WERI-Rb-1 (cell line): ENCODE data around the gene MAST4.

Source experiments
- DNase-seq: peaks from one replicate; pipeline ENCODE4 v3.0.0-alpha.2; 2020
- H3K27ac ChIP-seq: fragments of 250-450 bp; sonication (Bioruptor Pico); 2 replicates; pipeline ENCODE4 v1.5.1; 2020; ENCODE audit warnings: mild to moderate bottlenecking, moderate library complexity
- H3K27me3 ChIP-seq: fragments of 250-450 bp; sonication (Bioruptor Pico); 2 replicates; pipeline ENCODE4 v1.5.1; 2021; ENCODE audit warnings: mild to moderate bottlenecking, low read depth, moderate library complexity; ENCODE audit not compliant: insufficient read depth, severe bottlenecking
- H3K36me3 ChIP-seq: fragments of 250-450 bp; sonication (Bioruptor Pico); 2 replicates; pipeline ENCODE4 v1.5.1; 2020; ENCODE audit warnings: mild to moderate bottlenecking, moderate library complexity
- H3K4me3 ChIP-seq: 2 replicates; pipeline ENCODE4 v1.5.1; 2011; ENCODE audit warnings: low read depth, mild to moderate bottlenecking, control low read depth, low read length
- H3K9me3 ChIP-seq: fragments of 250-450 bp; sonication (Bioruptor Pico); 2 replicates; pipeline ENCODE4 v1.5.1; 2021; ENCODE audit warnings: mild to moderate bottlenecking, moderate library complexity; ENCODE audit not compliant: severe bottlenecking
- TF ChIP-seq, protein P1 (sequence below): IDR thresholded peaks from 2 replicates; pipeline ENCODE4 v1.5.1; 2011; ENCODE audit warnings: low read depth, mild to moderate bottlenecking, control low read depth, inconsistent platforms, low read length

MAST4 gene

DNA sequence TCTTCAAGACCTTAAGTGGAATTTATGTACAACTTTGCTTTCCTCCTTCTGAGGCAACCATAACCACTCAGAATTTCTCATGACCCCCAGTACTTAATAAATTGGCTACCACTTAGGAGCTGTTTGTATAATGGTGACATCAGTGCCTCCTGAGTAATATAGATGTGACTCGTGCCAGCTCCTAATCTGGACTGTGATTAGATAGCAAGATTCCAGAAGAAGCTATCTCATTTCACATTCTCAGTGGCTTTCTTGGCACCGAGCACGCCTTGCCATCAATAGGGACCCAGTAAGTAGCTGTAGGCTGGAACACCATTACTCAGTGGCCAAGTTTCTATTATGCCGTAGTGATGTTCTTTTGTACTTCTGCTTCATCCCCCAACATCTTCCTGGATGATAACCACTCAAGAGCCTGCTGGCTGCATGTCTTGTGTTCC, 371.7 kb downstream of the MAST4 start:
- Histone ChIP-seq H3K27me3 (no peaks in the 10 kb centered on the region), H3K9me3 (no peaks in the 10 kb centered on the region), H3K4me3 (no peak overlapping the region), H3K36me3 (no peaks in the 10 kb centered on the region), H3K27ac (no peak overlapping the region)
- no peak for DNase-seq
- TF ChIP-seq, protein P1, sequence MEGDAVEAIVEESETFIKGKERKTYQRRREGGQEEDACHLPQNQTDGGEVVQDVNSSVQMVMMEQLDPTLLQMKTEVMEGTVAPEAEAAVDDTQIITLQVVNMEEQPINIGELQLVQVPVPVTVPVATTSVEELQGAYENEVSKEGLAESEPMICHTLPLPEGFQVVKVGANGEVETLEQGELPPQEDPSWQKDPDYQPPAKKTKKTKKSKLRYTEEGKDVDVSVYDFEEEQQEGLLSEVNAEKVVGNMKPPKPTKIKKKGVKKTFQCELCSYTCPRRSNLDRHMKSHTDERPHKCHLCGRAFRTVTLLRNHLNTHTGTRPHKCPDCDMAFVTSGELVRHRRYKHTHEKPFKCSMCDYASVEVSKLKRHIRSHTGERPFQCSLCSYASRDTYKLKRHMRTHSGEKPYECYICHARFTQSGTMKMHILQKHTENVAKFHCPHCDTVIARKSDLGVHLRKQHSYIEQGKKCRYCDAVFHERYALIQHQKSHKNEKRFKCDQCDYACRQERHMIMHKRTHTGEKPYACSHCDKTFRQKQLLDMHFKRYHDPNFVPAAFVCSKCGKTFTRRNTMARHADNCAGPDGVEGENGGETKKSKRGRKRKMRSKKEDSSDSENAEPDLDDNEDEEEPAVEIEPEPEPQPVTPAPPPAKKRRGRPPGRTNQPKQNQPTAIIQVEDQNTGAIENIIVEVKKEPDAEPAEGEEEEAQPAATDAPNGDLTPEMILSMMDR, result no peak

DNA sequence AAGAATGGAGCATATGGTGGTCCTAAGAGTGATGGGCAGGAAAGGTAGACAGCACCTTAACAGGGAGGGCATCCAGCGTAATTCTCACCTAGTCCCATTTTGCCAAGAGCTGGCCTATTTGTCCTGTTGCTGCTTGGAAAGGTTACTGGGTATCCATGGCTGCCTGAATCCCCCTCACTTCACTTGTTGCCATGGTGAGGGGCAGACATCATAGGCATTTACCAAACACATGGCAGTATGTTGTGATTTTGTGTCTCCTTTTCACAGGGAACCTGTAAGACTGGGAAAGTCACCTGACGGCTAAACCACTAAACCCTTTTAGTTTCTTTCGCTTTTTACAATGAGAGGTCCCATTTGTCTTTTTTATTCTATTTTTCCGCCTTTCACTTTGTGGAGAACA, 373.3 kb downstream of the MAST4 start:
- no peak for DNase-seq
- H3K27me3 ChIP-seq, result no peaks in the 10 kb centered on the region
- H3K36me3 ChIP-seq, result no peaks in the 10 kb centered on the region
- no peak overlapping the region for H3K4me3 ChIP-seq
- no peak overlapping the region for H3K27ac ChIP-seq
- TF ChIP-seq, protein P1, result no peak
- H3K9me3 ChIP-seq, result no peaks in the 10 kb centered on the region

- no peak for DNase-seq
- Histone ChIP-seq H3K27ac (no peak overlapping the region), H3K27me3 (no peaks in the 10 kb centered on the region)
Observed at GRCh38 chr5:66969963-66970362, 373.8 kb downstream of the MAST4 start.

GRCh38 chr5:66972004-66972403, 375.8 kb downstream of the MAST4 start:
- Histone ChIP-seq H3K36me3 (no peaks in the 10 kb centered on the region), H3K4me3 (no peak overlapping the region), H3K9me3 (no peaks in the 10 kb centered on the region), H3K27ac (no peak overlapping the region), H3K27me3 (no peaks in the 10 kb centered on the region)
- no peak for DNase-seq
- TF ChIP-seq, protein P1, result no peak

More at GRCh38 chr5:66969963-66970362, 373.8 kb downstream of the MAST4 start:
- TF ChIP-seq, protein P1, result no peak
- H3K9me3 ChIP-seq, result no peaks in the 10 kb centered on the region
- no peaks in the 10 kb centered on the region for H3K36me3 ChIP-seq
- no peak overlapping the region for H3K4me3 ChIP-seq

DNA sequence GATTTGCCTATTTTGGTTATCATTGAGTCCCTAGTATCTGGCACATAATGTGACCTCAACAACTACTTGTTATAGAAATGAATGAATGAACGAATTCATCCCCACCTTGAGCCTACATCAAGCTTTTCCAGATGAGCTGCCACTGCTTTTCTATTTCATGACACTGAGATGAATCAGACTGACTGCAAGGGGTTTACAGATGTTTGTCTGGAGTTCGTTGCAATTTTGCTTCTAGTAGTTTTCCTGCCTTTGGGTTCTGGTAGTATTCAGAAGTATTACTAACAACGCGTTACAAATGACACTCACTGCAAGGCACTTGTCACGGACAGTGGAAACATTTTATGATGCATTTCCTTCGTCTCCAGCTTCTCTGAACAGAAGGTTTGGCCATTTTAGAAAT, 378.1 kb downstream of the MAST4 start:
- no peaks in the 10 kb centered on the region for H3K27me3 ChIP-seq
- H3K36me3 ChIP-seq, result no peaks in the 10 kb centered on the region
- DNase-seq, result no peak
- no peak overlapping the region for H3K27ac ChIP-seq
- TF ChIP-seq, protein P1, result no peak
- no peak overlapping the region for H3K4me3 ChIP-seq
- no peaks in the 10 kb centered on the region for H3K9me3 ChIP-seq

DNA sequence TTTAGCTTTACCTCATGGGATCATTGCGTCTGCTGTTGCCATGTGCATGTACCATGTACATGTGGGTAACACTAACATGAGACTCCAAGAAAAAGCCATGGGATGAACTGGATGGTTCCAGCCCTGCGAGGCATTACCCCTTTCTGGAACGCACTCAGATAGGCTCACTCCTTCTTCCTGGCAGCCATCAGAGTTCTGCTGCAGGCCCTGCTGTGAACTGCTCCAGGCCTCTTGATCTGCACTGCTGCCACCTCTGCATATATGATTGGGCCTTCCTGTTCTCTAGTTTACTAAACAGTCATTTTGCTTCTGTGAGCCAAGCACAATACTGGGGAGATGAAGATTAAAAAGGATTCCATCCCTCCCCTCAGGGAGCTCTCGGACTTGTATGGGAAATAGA, 379.9 kb downstream of the MAST4 start:
- no peaks in the 10 kb centered on the region for H3K36me3 ChIP-seq
- TF ChIP-seq, protein P1, result no peak
- no peaks in the 10 kb centered on the region for H3K9me3 ChIP-seq
- DNase-seq, result no peak
- H3K27ac ChIP-seq, result no peak overlapping the region
- H3K27me3 ChIP-seq, result no peaks in the 10 kb centered on the region
- no peak overlapping the region for H3K4me3 ChIP-seq
